ENCODE measurements around the gene MPPE1.

- TF ChIP-seq EZH2 (IDR thresholded peaks at IDR 0.05) (no peak), CTCF (IDR thresholded peaks at IDR 0.05 in 2 of 3, conservative IDR thresholded peaks at IDR 0.05 in 1 of 3; ENCODE audit: borderline replicate concordance in 1 of 3, insufficient read depth in 1 of 3, low read depth in 2 of 3, low read length in 2 of 3) (no peak)
Measured at GRCh38 chr18:11839556-11839955, 68.6 kb downstream of the MPPE1 start.

Data from HCT116 (cell line).